ENCODE results near the gene ANKRD11. TPM values are rescaled to one million over a fixed set of nuclear protein-coding genes. Genes with fewer than 3 reads are reported as not detected.

ANKRD11 gene
- total and polyA plus RNA-seq, 2 donors (not counting 3 experiments of a cell fraction or from before 2014, with no cell fraction given) = 55.8 to 191 TPM

DNA sequence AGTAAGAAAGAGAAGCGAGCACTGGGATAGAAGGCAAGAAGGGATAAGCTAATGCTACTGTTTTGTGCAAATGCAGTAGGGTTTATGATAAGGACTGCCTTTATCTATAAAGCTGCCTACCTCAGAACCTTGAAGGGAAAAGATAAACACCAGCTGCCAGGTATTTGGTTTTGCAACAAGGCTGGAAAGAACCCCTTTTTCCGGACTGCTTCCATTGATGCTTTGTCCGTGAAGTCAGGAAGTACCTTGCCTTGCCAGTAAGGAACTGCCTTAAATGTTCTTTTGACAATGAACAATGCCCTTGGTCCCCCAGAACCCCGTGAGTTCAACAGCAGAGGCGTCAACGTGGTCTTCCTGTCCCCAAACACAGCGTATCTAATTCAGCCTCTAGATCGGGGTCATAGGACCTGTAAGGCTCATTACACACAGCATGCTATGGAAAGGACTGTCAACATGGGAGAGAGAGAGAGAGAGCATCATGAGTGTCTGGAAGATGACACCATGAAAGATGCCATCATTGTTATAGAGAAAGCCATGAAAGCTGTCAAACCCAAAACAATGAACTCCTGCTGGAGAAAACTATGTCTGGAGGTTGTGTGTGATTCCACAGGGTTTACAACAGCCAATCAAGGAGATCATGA, 113.4 kb downstream of the ANKRD11 start:
- intact Hi-C loops (cut with micrococcal nuclease) = no loop called here
- dilution Hi-C loops (cut with MboI; ENCODE audit: extremely low pct_ligation_motif_present, low sequenced_read_pairs) = no loop called here
- POLR2A ChIA-PET = no interaction called here

More for the DNA sequence above, 113.4 kb downstream of the ANKRD11 start:
- no peak overlapping the region for H2AFZ ChIP-seq (ENCODE audit: low read depth, low read length)
- no peak for FAIRE-seq
- H4K20me1 ChIP-seq (replicated peaks; ENCODE audit: control insufficient read depth, extremely low read depth, insufficient read depth, low read length) = peaks cover 14% of the 10 kb centered on the region
- BruUV-seq (replicated peaks) = no TSS peak
- H3K9ac ChIP-seq (replicated peaks; ENCODE audit: extremely low read depth, insufficient read depth, low read length) = no peak overlapping the region
- no peaks in the 10 kb centered on the region for H3K9me1 ChIP-seq (replicated peaks; ENCODE audit: control insufficient read depth, extremely low read depth, insufficient read depth, low read length)
- no peak overlapping the region for H3K4me2 ChIP-seq (ENCODE audit: insufficient read depth, low read length)
- H3K9me3 ChIP-seq (replicated peaks; ENCODE audit: control insufficient read depth, insufficient read depth, low read length) = no peaks in the 10 kb centered on the region
- no peaks in the 10 kb centered on the region for H3K27me3 ChIP-seq (ENCODE audit: control insufficient read depth in 2 of 2, insufficient read depth in 2 of 2, low read length in 2 of 2)
- H3K27ac ChIP-seq (ENCODE audit: insufficient read depth, low read depth, low read length) = no peak overlapping the region
- H3K79me2 ChIP-seq (ENCODE audit: control insufficient read depth, insufficient read depth, low read length) = peaks cover 100% of the 10 kb centered on the region
- H3K4me1 ChIP-seq (ENCODE audit: control insufficient read depth, extremely low read depth, insufficient read depth, low read length) = peaks cover 4% of the 10 kb centered on the region
- CTCF ChIA-PET = no interaction called here
- H3K36me3 ChIP-seq (ENCODE audit: control insufficient read depth in 2 of 2, extremely low read depth in 1 of 2, insufficient read depth in 2 of 2, low read length in 2 of 2) = peaks cover 0 to 1% of the 10 kb centered on the region in 2 experiments
- TF ChIP-seq MYC (IDR thresholded peaks at IDR 0.05; ENCODE audit: low read depth, low read length) = no peak
- TF ChIP-seq GATA2 (IDR thresholded peaks at IDR 0.05; ENCODE audit: insufficient read depth, insufficient read length, low read depth, low read length) = no peak
- no peak for TF ChIP-seq JUN (IDR thresholded peaks at IDR 0.05; ENCODE audit: borderline replicate concordance, insufficient read depth, insufficient read length, low read depth)
- TF ChIP-seq, protein P1, sequence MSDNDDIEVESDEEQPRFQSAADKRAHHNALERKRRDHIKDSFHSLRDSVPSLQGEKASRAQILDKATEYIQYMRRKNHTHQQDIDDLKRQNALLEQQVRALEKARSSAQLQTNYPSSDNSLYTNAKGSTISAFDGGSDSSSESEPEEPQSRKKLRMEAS (IDR thresholded peaks at IDR 0.05; ENCODE audit: insufficient read depth, insufficient read length) = no peak
- no peak for TF ChIP-seq POLR2A (IDR thresholded peaks at IDR 0.05; ENCODE audit: low read depth, low read length)
- TF ChIP-seq POLR2AphosphoS5 (IDR thresholded peaks at IDR 0.05; ENCODE audit: insufficient read depth, low read depth, low read length) = no peak
- TF ChIP-seq EZH2 (IDR thresholded peaks at IDR 0.05; ENCODE audit: borderline replicate concordance, low read depth, low read length, severe bottlenecking) = no peak
- TF ChIP-seq, protein P2, sequence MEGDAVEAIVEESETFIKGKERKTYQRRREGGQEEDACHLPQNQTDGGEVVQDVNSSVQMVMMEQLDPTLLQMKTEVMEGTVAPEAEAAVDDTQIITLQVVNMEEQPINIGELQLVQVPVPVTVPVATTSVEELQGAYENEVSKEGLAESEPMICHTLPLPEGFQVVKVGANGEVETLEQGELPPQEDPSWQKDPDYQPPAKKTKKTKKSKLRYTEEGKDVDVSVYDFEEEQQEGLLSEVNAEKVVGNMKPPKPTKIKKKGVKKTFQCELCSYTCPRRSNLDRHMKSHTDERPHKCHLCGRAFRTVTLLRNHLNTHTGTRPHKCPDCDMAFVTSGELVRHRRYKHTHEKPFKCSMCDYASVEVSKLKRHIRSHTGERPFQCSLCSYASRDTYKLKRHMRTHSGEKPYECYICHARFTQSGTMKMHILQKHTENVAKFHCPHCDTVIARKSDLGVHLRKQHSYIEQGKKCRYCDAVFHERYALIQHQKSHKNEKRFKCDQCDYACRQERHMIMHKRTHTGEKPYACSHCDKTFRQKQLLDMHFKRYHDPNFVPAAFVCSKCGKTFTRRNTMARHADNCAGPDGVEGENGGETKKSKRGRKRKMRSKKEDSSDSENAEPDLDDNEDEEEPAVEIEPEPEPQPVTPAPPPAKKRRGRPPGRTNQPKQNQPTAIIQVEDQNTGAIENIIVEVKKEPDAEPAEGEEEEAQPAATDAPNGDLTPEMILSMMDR (IDR thresholded peaks at IDR 0.05; ENCODE audit: extremely low read depth in 1 of 2, insufficient read depth in 1 of 2, low read depth in 1 of 2, low read length in 2 of 2) = no peak
- no peak for TF ChIP-seq FOS (IDR thresholded peaks at IDR 0.05; ENCODE audit: borderline replicate concordance, insufficient read depth, low read length)
- H3K4me3 ChIP-seq (replicated peaks in 1 of 3; ENCODE audit: insufficient read depth in 1 of 3, low read depth in 1 of 3, low read length in 3 of 3) = no peak overlapping the region
- DNase-seq (ENCODE audit: low read depth, low spot score) = no peak
